ENCODE measurements around the gene DDX24.

DNA sequence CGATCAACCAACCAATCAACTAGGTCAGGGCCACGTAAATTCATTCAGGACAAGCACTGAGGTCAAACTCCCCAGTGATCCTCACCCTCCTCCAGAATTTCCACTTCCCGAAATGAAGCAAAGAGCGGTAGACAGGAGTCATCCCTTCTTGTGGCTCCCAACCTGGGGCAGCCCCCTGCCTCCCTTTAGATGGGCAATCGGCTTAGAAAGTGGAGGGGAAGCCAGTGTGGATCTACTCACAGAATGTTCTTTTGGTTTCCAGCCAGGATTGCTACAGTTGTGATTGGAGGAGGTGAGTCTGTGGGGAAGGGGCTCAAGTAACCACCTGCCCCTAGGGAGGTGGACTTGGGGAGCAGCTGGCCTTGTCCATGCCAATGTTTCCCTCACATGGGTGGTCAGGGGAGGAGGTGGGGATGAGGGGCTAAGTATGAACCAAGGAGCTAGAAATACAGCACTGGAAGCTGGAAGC is 33.6 kb upstream of the DDX24 start:
- TF ChIP-seq, protein P1, sequence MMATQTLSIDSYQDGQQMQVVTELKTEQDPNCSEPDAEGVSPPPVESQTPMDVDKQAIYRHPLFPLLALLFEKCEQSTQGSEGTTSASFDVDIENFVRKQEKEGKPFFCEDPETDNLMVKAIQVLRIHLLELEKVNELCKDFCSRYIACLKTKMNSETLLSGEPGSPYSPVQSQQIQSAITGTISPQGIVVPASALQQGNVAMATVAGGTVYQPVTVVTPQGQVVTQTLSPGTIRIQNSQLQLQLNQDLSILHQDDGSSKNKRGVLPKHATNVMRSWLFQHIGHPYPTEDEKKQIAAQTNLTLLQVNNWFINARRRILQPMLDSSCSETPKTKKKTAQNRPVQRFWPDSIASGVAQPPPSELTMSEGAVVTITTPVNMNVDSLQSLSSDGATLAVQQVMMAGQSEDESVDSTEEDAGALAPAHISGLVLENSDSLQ (IDR thresholded peaks at IDR 0.05) = no peak
- TF ChIP-seq, protein P2, sequence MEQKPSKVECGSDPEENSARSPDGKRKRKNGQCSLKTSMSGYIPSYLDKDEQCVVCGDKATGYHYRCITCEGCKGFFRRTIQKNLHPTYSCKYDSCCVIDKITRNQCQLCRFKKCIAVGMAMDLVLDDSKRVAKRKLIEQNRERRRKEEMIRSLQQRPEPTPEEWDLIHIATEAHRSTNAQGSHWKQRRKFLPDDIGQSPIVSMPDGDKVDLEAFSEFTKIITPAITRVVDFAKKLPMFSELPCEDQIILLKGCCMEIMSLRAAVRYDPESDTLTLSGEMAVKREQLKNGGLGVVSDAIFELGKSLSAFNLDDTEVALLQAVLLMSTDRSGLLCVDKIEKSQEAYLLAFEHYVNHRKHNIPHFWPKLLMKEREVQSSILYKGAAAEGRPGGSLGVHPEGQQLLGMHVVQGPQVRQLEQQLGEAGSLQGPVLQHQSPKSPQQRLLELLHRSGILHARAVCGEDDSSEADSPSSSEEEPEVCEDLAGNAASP (IDR thresholded peaks at IDR 0.05) = no peak
- no peak for TF ChIP-seq ZC3H8 (IDR thresholded peaks at IDR 0.05)
- TF ChIP-seq SMAD4 (CRISPR knock-in tag; conservative IDR thresholded peaks at IDR 0.05) = no peak
- TF ChIP-seq CEBPB (tag; IDR thresholded peaks at IDR 0.05) = no peak
- no peak for TF ChIP-seq RFX5 (IDR thresholded peaks at IDR 0.05; ENCODE audit: low read depth, low read length)
- TF ChIP-seq TRIM28 (IDR thresholded peaks at IDR 0.05) = no peak
- TF ChIP-seq, protein P3, sequence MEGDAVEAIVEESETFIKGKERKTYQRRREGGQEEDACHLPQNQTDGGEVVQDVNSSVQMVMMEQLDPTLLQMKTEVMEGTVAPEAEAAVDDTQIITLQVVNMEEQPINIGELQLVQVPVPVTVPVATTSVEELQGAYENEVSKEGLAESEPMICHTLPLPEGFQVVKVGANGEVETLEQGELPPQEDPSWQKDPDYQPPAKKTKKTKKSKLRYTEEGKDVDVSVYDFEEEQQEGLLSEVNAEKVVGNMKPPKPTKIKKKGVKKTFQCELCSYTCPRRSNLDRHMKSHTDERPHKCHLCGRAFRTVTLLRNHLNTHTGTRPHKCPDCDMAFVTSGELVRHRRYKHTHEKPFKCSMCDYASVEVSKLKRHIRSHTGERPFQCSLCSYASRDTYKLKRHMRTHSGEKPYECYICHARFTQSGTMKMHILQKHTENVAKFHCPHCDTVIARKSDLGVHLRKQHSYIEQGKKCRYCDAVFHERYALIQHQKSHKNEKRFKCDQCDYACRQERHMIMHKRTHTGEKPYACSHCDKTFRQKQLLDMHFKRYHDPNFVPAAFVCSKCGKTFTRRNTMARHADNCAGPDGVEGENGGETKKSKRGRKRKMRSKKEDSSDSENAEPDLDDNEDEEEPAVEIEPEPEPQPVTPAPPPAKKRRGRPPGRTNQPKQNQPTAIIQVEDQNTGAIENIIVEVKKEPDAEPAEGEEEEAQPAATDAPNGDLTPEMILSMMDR (IDR thresholded peaks at IDR 0.05 in 2 of 3, conservative IDR thresholded peaks at IDR 0.05 in 1 of 3; ENCODE audit: insufficient read depth in 2 of 3, low read depth in 1 of 3, low read length in 3 of 3) = no peak
- TF ChIP-seq TBL1XR1 (IDR thresholded peaks at IDR 0.05; ENCODE audit: low read length in 2 of 2) = no peak
